ENCODE measurements around the gene KIF18B. TPM values are rescaled to one million over a fixed set of nuclear protein-coding genes. Genes with fewer than 3 reads are reported as not detected.

Gene KIF18B
- total and polyA plus RNA-seq, 2 donors (not counting 1 experiment from before 2014, with no cell fraction given), result 0.44 to 0.48 TPM

GRCh38 chr17:44915862-44916780, 31.5 kb downstream of the KIF18B start:
- TF ChIP-seq EZH2 (IDR thresholded peaks at IDR 0.05; ENCODE audit: borderline replicate concordance, insufficient read depth, low read depth, low read length, poor library complexity, severe bottlenecking), result no peak
- TF ChIP-seq, protein P1, sequence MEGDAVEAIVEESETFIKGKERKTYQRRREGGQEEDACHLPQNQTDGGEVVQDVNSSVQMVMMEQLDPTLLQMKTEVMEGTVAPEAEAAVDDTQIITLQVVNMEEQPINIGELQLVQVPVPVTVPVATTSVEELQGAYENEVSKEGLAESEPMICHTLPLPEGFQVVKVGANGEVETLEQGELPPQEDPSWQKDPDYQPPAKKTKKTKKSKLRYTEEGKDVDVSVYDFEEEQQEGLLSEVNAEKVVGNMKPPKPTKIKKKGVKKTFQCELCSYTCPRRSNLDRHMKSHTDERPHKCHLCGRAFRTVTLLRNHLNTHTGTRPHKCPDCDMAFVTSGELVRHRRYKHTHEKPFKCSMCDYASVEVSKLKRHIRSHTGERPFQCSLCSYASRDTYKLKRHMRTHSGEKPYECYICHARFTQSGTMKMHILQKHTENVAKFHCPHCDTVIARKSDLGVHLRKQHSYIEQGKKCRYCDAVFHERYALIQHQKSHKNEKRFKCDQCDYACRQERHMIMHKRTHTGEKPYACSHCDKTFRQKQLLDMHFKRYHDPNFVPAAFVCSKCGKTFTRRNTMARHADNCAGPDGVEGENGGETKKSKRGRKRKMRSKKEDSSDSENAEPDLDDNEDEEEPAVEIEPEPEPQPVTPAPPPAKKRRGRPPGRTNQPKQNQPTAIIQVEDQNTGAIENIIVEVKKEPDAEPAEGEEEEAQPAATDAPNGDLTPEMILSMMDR (IDR thresholded peaks at IDR 0.05), result no peak
- POLR2A ChIA-PET, result no interaction called here
- no peaks in the 10 kb centered on the region for H3K9me3 Mint-ChIP-seq (ENCODE audit: insufficient read depth)
- no peak overlapping the region for H3K27ac ChIP-seq (ENCODE audit: low read length in 2 of 2)
- H3K4me2 ChIP-seq (replicated peaks; ENCODE audit: low read depth, low read length, poor library complexity, severe bottlenecking), result no peak overlapping the region
- H3K9ac ChIP-seq (ENCODE audit: low read length), result no peak overlapping the region
- peaks cover 17 to 18% of the 10 kb centered on the region in 2 donors for H3K4me1 ChIP-seq (ENCODE audit: control insufficient read depth in 2 of 2, insufficient read depth in 2 of 2, low read length in 2 of 2)
- peaks cover 0 to 7% (median 0%) of the 10 kb centered on the region in 3 donors for H3K9me3 ChIP-seq (ENCODE audit: control extremely low read depth in 1 of 3, control insufficient read depth in 2 of 3, insufficient read depth in 1 of 3, low read length in 2 of 3)
- DNase-seq, result no peak
- H3K36me3 ChIP-seq (replicated peaks in 1 of 2; ENCODE audit: control extremely low read depth in 1 of 2, control insufficient read depth in 1 of 2, extremely low read depth in 1 of 2, insufficient read depth in 2 of 2, low read length in 1 of 2), result no peaks in the 10 kb centered on the region
- H4K20me1 ChIP-seq (ENCODE audit: control insufficient read depth, insufficient read depth, low read length, poor library complexity, severe bottlenecking), result no peaks in the 10 kb centered on the region
- CTCF ChIA-PET, result interaction anchor here (0.7 kb wide), 1 partner anchor 115 kb away, joined by 3 read pairs; no protein-coding TSS in a partner anchor
- peaks cover 0 to 38% (median 9%) of the 10 kb centered on the region in 4 experiments for H3K27me3 ChIP-seq (replicated peaks in 1 of 4; ENCODE audit: control extremely low read depth in 1 of 4, control insufficient read depth in 3 of 4, insufficient read depth in 4 of 4, low read length in 3 of 4)
- no peak overlapping the region for H3K4me3 Mint-ChIP-seq
- ATAC-seq (ENCODE audit: low read depth), result no peak
- no peak overlapping the region for H3K27ac Mint-ChIP-seq
- H3K4me1 Mint-ChIP-seq, result peaks cover 22% of the 10 kb centered on the region
- no peak overlapping the region for H2AFZ ChIP-seq (ENCODE audit: insufficient read depth, low read depth, low read length, poor library complexity, severe bottlenecking)
- no peak overlapping the region for H3K4me3 ChIP-seq (ENCODE audit: control extremely low read depth in 1 of 5, extremely low read depth in 1 of 5, insufficient read depth in 1 of 5, low read depth in 2 of 5, low read length in 4 of 5)
- peaks cover 30% of the 10 kb centered on the region for H3K27me3 Mint-ChIP-seq
- intact Hi-C loops (cut with micrococcal nuclease), result no loop called here
- WGBS (ENCODE audit: insufficient coverage), result 97% methylated on average over 5 of the region's 11 CpGs
- H3K79me2 ChIP-seq (ENCODE audit: control insufficient read depth, insufficient read depth, low read length), result no peaks in the 10 kb centered on the region

- TF ChIP-seq, protein P1 (IDR thresholded peaks at IDR 0.05), result no peak
- TF ChIP-seq EZH2 (IDR thresholded peaks at IDR 0.05; ENCODE audit: borderline replicate concordance, insufficient read depth, low read depth, low read length, poor library complexity, severe bottlenecking), result no peak
- Histone ChIP-seq H3K27me3 (replicated peaks in 1 of 4; ENCODE audit: control extremely low read depth in 1 of 4, control insufficient read depth in 3 of 4, insufficient read depth in 4 of 4, low read length in 3 of 4) (peaks cover 0 to 37% (median 9%) of the 10 kb centered on the region in 4 experiments), H3K9ac (ENCODE audit: low read length) (no peak within 1 kb of the TSS), H4K20me1 (ENCODE audit: control insufficient read depth, insufficient read depth, low read length, poor library complexity, severe bottlenecking) (no peaks in the 10 kb centered on the region), H3K79me2 (ENCODE audit: control insufficient read depth, insufficient read depth, low read length) (no peaks in the 10 kb centered on the region), H3K9me3 (ENCODE audit: control extremely low read depth in 1 of 3, control insufficient read depth in 2 of 3, insufficient read depth in 1 of 3, low read length in 2 of 3) (peaks cover 0 to 7% (median 0%) of the 10 kb centered on the region in 3 donors), H3K27ac (ENCODE audit: low read length in 2 of 2) (no peak within 1 kb of the TSS), H3K4me3 (ENCODE audit: control extremely low read depth in 1 of 5, extremely low read depth in 1 of 5, insufficient read depth in 1 of 5, low read depth in 2 of 5, low read length in 4 of 5) (no peak within 1 kb of the TSS), H2AFZ (ENCODE audit: insufficient read depth, low read depth, low read length, poor library complexity, severe bottlenecking) (no peak within 1 kb of the TSS), H3K4me2 (replicated peaks; ENCODE audit: low read depth, low read length, poor library complexity, severe bottlenecking) (no peak within 1 kb of the TSS), H3K36me3 (replicated peaks in 1 of 2; ENCODE audit: control extremely low read depth in 1 of 2, control insufficient read depth in 1 of 2, extremely low read depth in 1 of 2, insufficient read depth in 2 of 2, low read length in 1 of 2) (no peaks in the 10 kb centered on the region), H3K4me1 (ENCODE audit: control insufficient read depth in 2 of 2, insufficient read depth in 2 of 2, low read length in 2 of 2) (peaks cover 13 to 15% of the 10 kb centered on the region in 2 donors)
- intact Hi-C loops (cut with micrococcal nuclease), result no loop called here
- no peak for ATAC-seq (ENCODE audit: low read depth)
- Mint-ChIP-seq H3K4me3 (no peak within 1 kb of the TSS), H3K27ac (no peak within 1 kb of the TSS), H3K27me3 (peaks cover 36% of the 10 kb centered on the region), H3K9me3 (ENCODE audit: insufficient read depth) (no peaks in the 10 kb centered on the region), H3K4me1 (peaks cover 21% of the 10 kb centered on the region)
- CTCF ChIA-PET, result interaction anchor here (0.7 to 1.1 kb wide), 2 partner anchors 17 to 237 kb away, joined by 3 to 6 read pairs; no protein-coding TSS in a partner anchor
- no peak for DNase-seq
- POLR2A ChIA-PET, result no interaction called here
- 87% methylated on average over 10 of the region's 17 CpGs for WGBS (ENCODE audit: insufficient coverage)
Observed at GRCh38 chr17:44915321-44915726, 32.2 kb downstream of the KIF18B start, which contains the start of gene GFAP. Gene GFAP (minus strand): TSS chr17:44915500. CDS start chr17:44915486, 14 bp downstream.
